GM12878 (cell line): ENCODE data around the gene MMD2. TPM values are rescaled to one million over a fixed set of nuclear protein-coding genes. Genes with fewer than 3 reads are reported as not detected.
A peak's percentile ranks its signal among the peaks of the same experiment; 100 is the strongest.

ENCODE experiments used
- ATAC-seq: fragments of 200-7000 bp; cut with Tn5 transposase; 3 replicates; pipeline ENCODE4 v1.9.1; 2020; ENCODE audit warnings: mild to moderate bottlenecking, moderate library complexity
- BruUV-seq: library from RNA; stranded (reverse); fragments of 400-500 nt; replicated peaks from 2 replicates; lab custom pipeline; 2021; lab: Mats Ljungman, UMichigan
- CTCF ChIA-PET: fragments of 300-600 bp; sonication (Branson Sonifier 250); formaldehyde crosslinking; extraction: SDS; loops from one replicate; lab custom pipeline; 2021; ENCODE audit warnings: inconsistent platforms; lab: Yijun Ruan, JAX
- POLR2A ChIA-PET: fragments of 350-600 bp; formaldehyde crosslinking; extraction: SDS; loops from one replicate; lab custom pipeline; 2021; ENCODE audit warnings: inconsistent platforms; lab: Charles Lee
- RAD21 ChIA-PET: fragments of 300-600 bp; sonication (Branson Sonifier 250); formaldehyde crosslinking; loops from one replicate; lab custom pipeline; 2023; ENCODE audit warnings: antibody characterized with exemption; ENCODE audit not compliant: unreplicated experiment; lab: Charles Lee
- SMC1A ChIA-PET: fragments of 300-600 bp; sonication (Branson Sonifier 250); formaldehyde crosslinking; loops from one replicate; lab custom pipeline; 2023; ENCODE audit not compliant: unreplicated experiment, uncharacterized antibody; lab: Charles Lee
- DNase-seq: peaks from one replicate; pipeline ENCODE4 v3.0.0-alpha.2; 2011; ENCODE audit warnings: low read depth, low spot score
- FAIRE-seq: peaks from 3 replicates; lab custom pipeline; 2011; peaks lifted over from hg19 to GRCh38; lab: Jason Lieb, UNC
- H2AFZ ChIP-seq: 2 replicates; pipeline ENCODE4 v1.6.0; 2011; ENCODE audit warnings: low read depth, low read length, control low read depth; ENCODE audit not compliant: control insufficient read depth
- H3K27ac ChIP-seq: 2 replicates; pipeline ENCODE4 v1.5.1; 2011; ENCODE audit warnings: control low read depth; ENCODE audit not compliant: control insufficient read depth, insufficient read depth
- H3K27me3 ChIP-seq, 2 experiments: replicated peaks in 1 of 2; 2 replicates each; pipeline versions ENCODE4 v1.6.0 to v1.6.1; 2011; ENCODE audit warnings: low read length in 1 of 2; ENCODE audit not compliant: control insufficient read depth in 2 of 2, insufficient read depth in 2 of 2
- H3K36me3 ChIP-seq, 2 experiments: 2 replicates each; pipeline ENCODE4 v1.5.1; 2011; ENCODE audit warnings: low read length in 1 of 2; ENCODE audit not compliant: control insufficient read depth in 2 of 2, insufficient read depth in 2 of 2
- H3K4me1 ChIP-seq: 2 replicates; pipeline ENCODE4 v1.6.1; 2011; ENCODE audit warnings: mild to moderate bottlenecking, low read length, moderate library complexity, mixed read lengths; ENCODE audit not compliant: control insufficient read depth, insufficient read depth
- H3K4me2 ChIP-seq: 2 replicates; pipeline ENCODE4 v1.6.0; 2011; ENCODE audit warnings: control low read depth; ENCODE audit not compliant: control insufficient read depth, insufficient read depth
- H3K4me3 ChIP-seq: fragments of 200-600 bp; sonication (generic); 2 replicates; pipeline ENCODE4 v1.5.1; 2016
- H3K79me2 ChIP-seq: 2 replicates; pipeline ENCODE4 v1.6.0; 2011; ENCODE audit warnings: low read length; ENCODE audit not compliant: control insufficient read depth, insufficient read depth
- H3K9ac ChIP-seq: 2 replicates; pipeline ENCODE4 v1.8.0; 2011; ENCODE audit warnings: low read length, control low read depth, mixed read lengths; ENCODE audit not compliant: control insufficient read depth, insufficient read depth
- H3K9me3 ChIP-seq: replicated peaks from 3 replicates; pipeline ENCODE4 v1.5.1; 2011; ENCODE audit warnings: mild to moderate bottlenecking, low read length; ENCODE audit not compliant: control insufficient read depth, insufficient read depth
- H4K20me1 ChIP-seq: 2 replicates; pipeline ENCODE4 v1.6.0; 2011; ENCODE audit not compliant: control insufficient read depth, insufficient read depth
- ATF2 ChIP-seq: IDR thresholded peaks from 2 replicates; pipeline ENCODE4 v1.6.1; 2012; ENCODE audit warnings: low read length, inconsistent platforms
- BACH1 ChIP-seq: fragments of 450-650 bp; IDR thresholded peaks from 2 replicates; pipeline ENCODE4 v1.6.1; 2017; ENCODE audit warnings: mild to moderate bottlenecking, borderline replicate concordance
- CHD1 ChIP-seq: IDR thresholded peaks from 2 replicates; pipeline ENCODE4 v1.6.1; 2012; ENCODE audit warnings: low read depth, low read length, improper control_type of control experiment
- HDGF ChIP-seq: fragments of 450-650 bp; IDR thresholded peaks from 2 replicates; pipeline ENCODE4 v1.6.1; 2016; ENCODE audit warnings: antibody characterized with exemption
- WGBS: methylation state at CpG from one replicate; pipeline ENCODE4 v1.1.6; 2016; ENCODE audit warnings: low lambda C conversion rate; ENCODE audit not compliant: insufficient replicate concordance, insufficient coverage; ENCODE audit errors: missing lambda C conversion rate; 5-methylcytosine and 5-hydroxymethylcytosine counted together
- in situ Hi-C: fragments of 300-500 bp; cut with MboI; formaldehyde crosslinking; loops from 9 replicates; pipeline ENCODE4 v1.14.3; 2018; ENCODE audit warnings: mixed read lengths
- intact Hi-C: fragments of 100-400 bp; cut with micrococcal nuclease; formaldehyde crosslinking; loops from one replicate; pipeline ENCODE4 v1.14.2; 2022; ENCODE audit not compliant: unreplicated experiment
- polyA plus RNA-seq, 11 experiments: library from polyadenylated mRNA; depleted of rRNA in 4 of 11; unstranded in 6 of 11; stranded (reverse) in 5 of 11; fragments of >200 nt; fragmentation: Nextera tagmentation in 4 of 11; fragmentation: Illumina TruSeq in 1 of 11; extraction: Ambion mirVana in 4 of 11; extraction: Trizol in 1 of 11; gene quantifications; 1 replicate in 1 of 11; 2 replicates in 10 of 11; pipeline versions ENCODE4 v1.2.1 to v1.2.3, GENCODE V29; 2011 to 2016; ENCODE audit warnings: inconsistent platforms in 2 of 11, missing spikeins in 2 of 11, low read depth in 1 of 11
- total RNA-seq, 4 experiments: library from RNA; depleted of rRNA in 3 of 4; stranded (reverse); fragments of >200 nt in 3 of 4; fragmentation: Illumina TruSeq in 1 of 4; extraction: Trizol in 1 of 4; gene quantifications; 2 replicates each; pipeline versions ENCODE4 v1.2.1 to v1.2.3, GENCODE V29; 2013 to 2021
- TF ChIP-seq, protein P1 (sequence below): fragments of 450-650 bp; IDR thresholded peaks from 2 replicates; pipeline ENCODE4 v1.6.1; 2016; ENCODE audit warnings: mild to moderate bottlenecking, moderate library complexity, borderline replicate concordance
- TF ChIP-seq, protein P2 (sequence below): fragments of 450-650 bp; conservative IDR thresholded peaks from 2 replicates; pipeline ENCODE4 v1.6.1; 2017; ENCODE audit warnings: mild to moderate bottlenecking, moderate library complexity

MMD2 gene
- total and polyA plus RNA-seq, 10 of the 15 experiments (the other 5 are each of a cell fraction or from before 2014, with no cell fraction given), result not detected

DNA sequence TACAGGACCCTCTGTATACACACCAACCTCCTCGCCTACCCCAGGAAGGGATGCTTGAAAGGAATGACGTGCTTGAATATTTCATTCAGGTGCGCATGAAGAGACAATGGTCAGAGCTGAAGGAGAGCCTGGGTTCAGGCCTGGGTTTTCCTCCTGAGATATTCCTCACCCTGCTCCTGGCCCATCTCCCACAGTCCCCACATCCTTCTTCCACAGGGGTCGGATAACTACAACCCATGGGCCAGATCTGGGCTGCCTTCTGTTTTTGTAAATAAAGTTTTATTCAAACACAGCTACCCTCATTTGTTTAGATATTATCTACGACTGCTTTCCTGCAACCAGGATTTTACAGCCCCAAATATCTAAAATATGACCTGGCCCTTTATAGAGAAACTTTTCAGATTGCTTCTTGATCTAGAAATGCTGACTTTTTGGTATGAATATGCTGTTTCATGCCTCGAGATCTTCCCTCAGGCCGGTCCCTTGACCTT lies 73.6 kb downstream of the MMD2 start:
- in situ Hi-C loops, result no loop called here
- no peak overlapping the region for H3K9ac ChIP-seq
- no peaks in the 10 kb centered on the region for H3K9me3 ChIP-seq
- no peaks in the 10 kb centered on the region for H4K20me1 ChIP-seq
- intact Hi-C loops, result no loop called here
- WGBS, result 63% methylated on average over 7 of the region's 7 CpGs
- no peak overlapping the region for H3K27ac ChIP-seq
- no peak for TF ChIP-seq HDGF
- TF ChIP-seq, protein P1, sequence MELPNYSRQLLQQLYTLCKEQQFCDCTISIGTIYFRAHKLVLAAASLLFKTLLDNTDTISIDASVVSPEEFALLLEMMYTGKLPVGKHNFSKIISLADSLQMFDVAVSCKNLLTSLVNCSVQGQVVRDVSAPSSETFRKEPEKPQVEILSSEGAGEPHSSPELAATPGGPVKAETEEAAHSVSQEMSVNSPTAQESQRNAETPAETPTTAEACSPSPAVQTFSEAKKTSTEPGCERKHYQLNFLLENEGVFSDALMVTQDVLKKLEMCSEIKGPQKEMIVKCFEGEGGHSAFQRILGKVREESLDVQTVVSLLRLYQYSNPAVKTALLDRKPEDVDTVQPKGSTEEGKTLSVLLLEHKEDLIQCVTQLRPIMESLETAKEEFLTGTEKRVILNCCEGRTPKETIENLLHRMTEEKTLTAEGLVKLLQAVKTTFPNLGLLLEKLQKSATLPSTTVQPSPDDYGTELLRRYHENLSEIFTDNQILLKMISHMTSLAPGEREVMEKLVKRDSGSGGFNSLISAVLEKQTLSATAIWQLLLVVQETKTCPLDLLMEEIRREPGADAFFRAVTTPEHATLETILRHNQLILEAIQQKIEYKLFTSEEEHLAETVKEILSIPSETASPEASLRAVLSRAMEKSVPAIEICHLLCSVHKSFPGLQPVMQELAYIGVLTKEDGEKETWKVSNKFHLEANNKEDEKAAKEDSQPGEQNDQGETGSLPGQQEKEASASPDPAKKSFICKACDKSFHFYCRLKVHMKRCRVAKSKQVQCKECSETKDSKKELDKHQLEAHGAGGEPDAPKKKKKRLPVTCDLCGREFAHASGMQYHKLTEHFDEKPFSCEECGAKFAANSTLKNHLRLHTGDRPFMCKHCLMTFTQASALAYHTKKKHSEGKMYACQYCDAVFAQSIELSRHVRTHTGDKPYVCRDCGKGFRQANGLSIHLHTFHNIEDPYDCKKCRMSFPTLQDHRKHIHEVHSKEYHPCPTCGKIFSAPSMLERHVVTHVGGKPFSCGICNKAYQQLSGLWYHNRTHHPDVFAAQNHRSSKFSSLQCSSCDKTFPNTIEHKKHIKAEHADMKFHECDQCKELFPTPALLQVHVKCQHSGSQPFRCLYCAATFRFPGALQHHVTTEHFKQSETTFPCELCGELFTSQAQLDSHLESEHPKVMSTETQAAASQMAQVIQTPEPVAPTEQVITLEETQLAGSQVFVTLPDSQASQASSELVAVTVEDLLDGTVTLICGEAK, result 0 out of 2 replicates have a peak, but pooled peaks have one; percentile 25
- RAD21 ChIA-PET, result no interaction called here
- no peaks in the 10 kb centered on the region for H3K4me1 ChIP-seq
- CTCF ChIA-PET, result no interaction called here
- no peak overlapping the region for H2AFZ ChIP-seq
- BruUV-seq, result no TSS peak
- peaks cover 3% of the 10 kb centered on the region in 2 experiments for H3K27me3 ChIP-seq
- no peaks in the 10 kb centered on the region for H3K36me3 ChIP-seq
- SMC1A ChIA-PET, result no interaction called here
- H3K4me3 ChIP-seq, result no peak overlapping the region
- H3K79me2 ChIP-seq, result no peaks in the 10 kb centered on the region
- ATAC-seq, result no peak
- H3K4me2 ChIP-seq, result no peak overlapping the region
- no peak for FAIRE-seq
- POLR2A ChIA-PET, result interaction anchor here (0.6 kb wide), 1 partner anchor 9 kb away, joined by 3 read pairs; no protein-coding TSS in a partner anchor
- DNase-seq, result no peak

DNA sequence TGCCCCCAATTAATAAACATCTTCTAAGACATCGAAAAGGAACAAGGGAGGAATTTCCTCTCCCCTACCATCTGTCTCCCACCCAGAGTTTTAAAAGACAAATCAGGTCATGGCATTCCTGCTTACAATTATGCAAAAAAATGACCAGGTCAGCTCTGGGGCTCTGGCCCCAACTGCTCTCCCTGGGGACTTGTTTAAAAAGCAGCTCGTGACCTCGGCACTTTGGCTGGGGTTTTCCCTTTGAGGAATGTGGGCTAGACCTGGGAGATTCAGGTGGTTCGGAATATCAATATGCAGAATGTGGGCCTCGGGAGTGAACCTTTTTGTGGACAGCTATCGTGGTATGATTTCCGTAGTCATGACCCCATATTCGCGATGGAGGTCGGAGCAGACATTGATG lies 74.8 kb downstream of the MMD2 start:
- WGBS, result 68% methylated on average over 10 of the region's 10 CpGs
- H3K9ac ChIP-seq, result no peak overlapping the region
- no peak for TF ChIP-seq CHD1
- no peak for TF ChIP-seq ATF2
- TF ChIP-seq, protein P2, sequence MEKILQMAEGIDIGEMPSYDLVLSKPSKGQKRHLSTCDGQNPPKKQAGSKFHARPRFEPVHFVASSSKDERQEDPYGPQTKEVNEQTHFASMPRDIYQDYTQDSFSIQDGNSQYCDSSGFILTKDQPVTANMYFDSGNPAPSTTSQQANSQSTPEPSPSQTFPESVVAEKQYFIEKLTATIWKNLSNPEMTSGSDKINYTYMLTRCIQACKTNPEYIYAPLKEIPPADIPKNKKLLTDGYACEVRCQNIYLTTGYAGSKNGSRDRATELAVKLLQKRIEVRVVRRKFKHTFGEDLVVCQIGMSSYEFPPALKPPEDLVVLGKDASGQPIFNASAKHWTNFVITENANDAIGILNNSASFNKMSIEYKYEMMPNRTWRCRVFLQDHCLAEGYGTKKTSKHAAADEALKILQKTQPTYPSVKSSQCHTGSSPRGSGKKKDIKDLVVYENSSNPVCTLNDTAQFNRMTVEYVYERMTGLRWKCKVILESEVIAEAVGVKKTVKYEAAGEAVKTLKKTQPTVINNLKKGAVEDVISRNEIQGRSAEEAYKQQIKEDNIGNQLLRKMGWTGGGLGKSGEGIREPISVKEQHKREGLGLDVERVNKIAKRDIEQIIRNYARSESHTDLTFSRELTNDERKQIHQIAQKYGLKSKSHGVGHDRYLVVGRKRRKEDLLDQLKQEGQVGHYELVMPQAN, result no peak
- TF ChIP-seq BACH1, result no peak
- no peak for DNase-seq
- intact Hi-C loops, result no loop called here
- no peaks in the 10 kb centered on the region for H3K9me3 ChIP-seq
- no peak overlapping the region for H3K27ac ChIP-seq
- no peak for FAIRE-seq
- H4K20me1 ChIP-seq, result no peaks in the 10 kb centered on the region
- no TSS peak for BruUV-seq
- ChIA-PET POLR2A (no interaction called here), SMC1A (no interaction called here), RAD21 (no interaction called here), CTCF (interaction anchor here (0.6 kb wide), 1 partner anchor 216 kb away, joined by 3 read pairs; no protein-coding TSS in a partner anchor)
- no peaks in the 10 kb centered on the region for H3K36me3 ChIP-seq
- H3K79me2 ChIP-seq, result no peaks in the 10 kb centered on the region
- no peak overlapping the region for H3K4me3 ChIP-seq
- H3K27me3 ChIP-seq, result peaks cover 3% of the 10 kb centered on the region in 2 experiments
- H2AFZ ChIP-seq, result no peak overlapping the region
- no peaks in the 10 kb centered on the region for H3K4me1 ChIP-seq
- no peak for ATAC-seq
- in situ Hi-C loops, result no loop called here
- H3K4me2 ChIP-seq, result no peak overlapping the region
